GM19035 (cell line): Measurements from ENCODE around the gene KCNK4.
"Not testable (repeated sequence)": the region's sequence is repeated elsewhere in the genome, so short reads cannot be mapped to it uniquely, and the experiment has no call there.

Experiments
- ATAC-seq: cut with Tn5 transposase; IDR thresholded peaks from one replicate; pipeline ENCODE4 v1.9.1; 2021; ENCODE audit not compliant: unreplicated experiment

KCNK4 gene

GRCh38 chr11:64305691-64306562 lies 14.8 kb downstream of the KCNK4 start:
- peak; percentile 25 for ATAC-seq

- ATAC-seq: no peak
Measured at GRCh38 chr11:64306563-64306875, 15.4 kb downstream of the KCNK4 start.

- no peak for ATAC-seq
Measured at GRCh38 chr11:64306876-64307622, 15.9 kb downstream of the KCNK4 start.

GRCh38 chr11:64307795-64308194 lies 16.7 kb downstream of the KCNK4 start:
- ATAC-seq: not testable (repeated sequence)

GRCh38 chr11:64312947-64313346 lies 21.8 kb downstream of the KCNK4 start:
- ATAC-seq: no peak

GRCh38 chr11:64313491-64314145 lies 22.5 kb downstream of the KCNK4 start:
- no peak for ATAC-seq

GRCh38 chr11:64314146-64314804 lies 23.2 kb downstream of the KCNK4 start:
- ATAC-seq: no peak

GRCh38 chr11:64314805-64315561 lies 23.9 kb downstream of the KCNK4 start:
- ATAC-seq: no peak

GRCh38 chr11:64315667-64316526 lies 24.8 kb downstream of the KCNK4 start:
- ATAC-seq: not testable (repeated sequence)

GRCh38 chr11:64316672-64317324 lies 25.7 kb downstream of the KCNK4 start:
- peak; percentile 4 for ATAC-seq

- ATAC-seq: peak; percentile 66
Measured at GRCh38 chr11:64317325-64317960, 26.3 kb downstream of the KCNK4 start, which contains the start of gene TRMT112. Gene TRMT112, minus strand, starts transcription at chr11:64317559. Its CDS starts 33 bp downstream, at chr11:64317526.

GRCh38 chr11:64317961-64318765 lies 27.1 kb downstream of the KCNK4 start, which contains the start of gene PRDX5:
Gene PRDX5, plus strand, starts transcription at chr11:64318121. Its CDS starts 95 bp downstream, at chr11:64318216.
- ATAC-seq: peak; percentile 80

- ATAC-seq: no peak
Measured at GRCh38 chr11:64318766-64319761, 28.0 kb downstream of the KCNK4 start.

- no peak for ATAC-seq
Measured at GRCh38 chr11:64320556-64320955, 29.5 kb downstream of the KCNK4 start.

GRCh38 chr11:64321026-64321425 lies 29.9 kb downstream of the KCNK4 start:
- ATAC-seq: no peak

GRCh38 chr11:64321533-64321932 lies 30.4 kb downstream of the KCNK4 start:
- ATAC-seq: no peak
